Right ventricle myocardium superior (tissue), 1 donor: ENCODE measurements around the gene RGS18. TPM values are rescaled to one million over a fixed set of nuclear protein-coding genes. Genes with fewer than 3 reads are reported as not detected.
A peak's percentile ranks its signal among the peaks of the same experiment; 100 is the strongest.
"Not testable (repeated sequence)": the region's sequence is repeated elsewhere in the genome, so short reads cannot be mapped to it uniquely, and the experiment has no call there.

ENCODE experiments used
- ATAC-seq: fragments of 200-7000 bp; cut with Tn5 transposase; one replicate; pipeline ENCODE4 v1.9.1; 2020; ENCODE audit warnings: mild to moderate bottlenecking; ENCODE audit not compliant: poor library complexity
- DNase-seq: peaks from one replicate; pipeline ENCODE4 v3.0.0-alpha.2; 2020
- intact Hi-C: fragments of 100-400 bp; cut with DNase I; formaldehyde crosslinking; loops from one replicate; pipeline ENCODE4 v1.11.2; 2022
- total RNA-seq: library from RNA; stranded (reverse); fragmentation: NEBNext Ultra II Directional; extraction: Animal tissue kit (Norgen Biotek cat#: 25700); gene quantifications from one replicate; pipeline ENCODE4 v1.2.1, GENCODE V29; 2021
- donor health status: DM: no; HTN: yes; CAD: no; lungs with severe emphysema.

RGS18 gene
- total RNA-seq, 1 donor from 2014 or later, result 0.91 TPM

- DNase-seq, result no peak
- ATAC-seq, result no peak
- intact Hi-C loops, result no loop called here
Observed at GRCh38 chr1:192161976-192162375, 3.7 kb downstream of the RGS18 start.

- no peak for ATAC-seq
- intact Hi-C loops, result no loop called here
- no peak for DNase-seq
Observed at GRCh38 chr1:192162376-192162775, 4.1 kb downstream of the RGS18 start.

GRCh38 chr1:192165002-192165401 lies 6.7 kb downstream of the RGS18 start:
- intact Hi-C loops, ATAC-seq, DNase-seq: not testable (repeated sequence)

DNA sequence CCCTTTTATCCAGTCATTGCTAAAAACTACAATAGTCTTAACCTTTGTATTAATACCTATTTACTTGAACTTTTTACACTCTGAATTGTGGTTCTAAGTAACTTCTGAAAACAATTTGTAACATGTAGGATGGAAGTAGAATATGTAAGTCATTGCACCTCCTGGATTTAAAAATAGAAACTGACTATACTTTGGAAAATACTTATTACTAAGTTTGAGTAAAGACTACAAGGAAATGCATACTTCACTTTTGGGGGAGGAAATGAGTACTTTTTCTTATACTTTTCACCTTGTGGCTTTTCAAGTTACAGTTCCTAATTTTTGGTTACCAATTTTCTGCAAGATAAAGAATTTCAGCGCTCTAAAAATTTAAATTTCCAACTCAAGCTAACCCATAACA lies 8.7 kb downstream of the RGS18 start:
- ATAC-seq (no peak), DNase-seq (no peak)

DNA sequence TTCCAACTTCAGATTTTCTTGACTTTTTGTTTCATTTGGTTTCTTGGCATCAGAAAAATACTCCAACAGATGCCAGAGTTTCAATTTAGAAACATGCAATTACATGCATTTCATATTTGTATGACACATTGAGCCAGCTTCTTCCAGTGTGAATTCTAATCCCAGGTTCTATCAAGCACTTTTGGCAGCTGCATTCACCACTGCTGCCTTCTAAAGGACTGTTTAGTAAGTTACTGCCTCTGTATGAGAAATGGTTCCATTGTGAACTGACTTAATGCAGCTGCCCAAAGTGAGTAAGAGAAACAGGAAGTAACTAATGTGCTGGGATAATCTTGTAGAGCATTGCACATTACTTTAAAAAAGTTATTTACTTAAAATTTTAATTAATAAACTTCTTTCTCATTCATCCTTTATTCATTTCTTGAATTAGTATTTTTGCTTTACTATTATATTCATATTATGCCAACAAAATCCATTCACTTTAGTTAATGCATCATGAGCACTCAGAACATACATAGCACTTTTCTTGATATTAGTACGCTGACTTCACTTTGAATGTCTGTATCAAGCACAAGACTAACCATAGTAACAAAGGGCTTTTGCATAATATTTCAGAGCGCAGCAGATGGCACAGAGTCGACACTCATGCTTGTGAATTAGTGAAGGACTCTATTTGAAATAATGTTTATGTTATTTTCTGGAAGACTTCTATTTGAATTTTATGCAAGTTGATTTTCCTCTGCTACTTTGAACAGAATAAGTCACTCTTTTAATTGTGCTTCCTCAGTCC lies 9.8 kb downstream of the RGS18 start:
- DNase-seq (no peak), ATAC-seq (peak; percentile 25)
- intact Hi-C loops, result no loop called here

More for the DNA sequence above, 8.7 kb downstream of the RGS18 start:
- intact Hi-C loops, result no loop called here

- DNase-seq, result no peak
- intact Hi-C loops, result no loop called here
- no peak for ATAC-seq
Observed at GRCh38 chr1:192168964-192169363, 10.7 kb downstream of the RGS18 start.

DNA sequence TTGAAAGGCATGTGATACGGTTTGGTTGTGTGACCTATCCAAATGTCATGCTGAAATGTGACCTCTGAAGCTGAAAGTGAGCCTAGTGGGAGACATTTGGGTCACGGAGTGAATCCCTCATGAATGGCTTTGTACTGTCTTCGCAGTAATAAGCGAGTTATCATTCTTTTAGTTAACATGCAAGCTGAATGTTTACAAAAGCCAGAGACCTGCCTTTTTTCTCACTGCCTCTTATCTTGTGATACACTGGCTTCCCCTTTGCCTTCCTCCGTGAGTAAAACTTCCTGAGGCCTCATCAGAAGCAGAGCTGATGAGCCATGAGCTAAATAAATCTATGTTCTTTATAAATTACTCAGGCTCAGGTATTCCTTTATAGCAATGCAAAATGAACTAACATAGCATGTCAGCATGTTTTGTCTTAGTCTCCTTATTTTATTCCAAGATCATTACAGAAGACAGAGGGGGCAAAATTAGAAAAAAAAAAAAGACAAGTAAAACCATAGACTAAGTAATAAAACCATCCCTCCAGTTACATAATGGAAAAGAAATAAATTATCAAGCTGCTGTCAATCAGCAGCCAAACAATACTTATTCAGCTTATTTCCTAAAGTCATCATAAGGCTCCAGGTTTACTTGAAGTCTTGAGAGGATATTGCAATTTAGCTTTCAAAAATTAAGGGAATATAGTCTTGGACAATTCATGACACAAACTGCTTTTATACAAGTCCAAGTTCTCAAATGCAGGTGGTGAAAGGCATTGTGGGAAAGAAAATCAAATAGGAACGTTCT lies 12.1 kb downstream of the RGS18 start:
- no peak for ATAC-seq
- intact Hi-C loops, result no loop called here
- DNase-seq, result no peak

GRCh38 chr1:192171123-192171522 lies 12.9 kb downstream of the RGS18 start:
- intact Hi-C loops, result no loop called here

DNA sequence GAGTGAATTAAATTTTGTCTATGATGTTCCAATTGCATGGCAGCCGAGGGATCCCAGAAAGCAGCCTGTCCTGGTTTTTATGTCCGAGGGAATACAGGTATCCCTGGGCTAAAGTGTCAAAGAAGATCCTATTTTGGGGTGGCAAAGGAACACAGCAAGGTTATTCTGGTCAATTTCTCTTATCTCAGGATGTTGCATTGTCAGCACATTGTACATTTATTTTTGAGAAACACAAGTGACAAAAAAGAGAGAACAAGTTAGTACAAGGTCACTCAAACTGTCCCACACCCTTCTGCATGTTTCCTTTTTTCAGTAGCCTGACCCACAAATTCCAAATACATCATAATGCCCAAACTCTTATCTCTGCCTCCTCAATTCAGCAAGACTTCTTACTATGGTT lies 17.7 kb downstream of the RGS18 start:
- intact Hi-C loops, result no loop called here
- ATAC-seq (no peak), DNase-seq (no peak)

More at GRCh38 chr1:192171123-192171522, 12.9 kb downstream of the RGS18 start:
- DNase-seq (no peak), ATAC-seq (no peak)

DNA sequence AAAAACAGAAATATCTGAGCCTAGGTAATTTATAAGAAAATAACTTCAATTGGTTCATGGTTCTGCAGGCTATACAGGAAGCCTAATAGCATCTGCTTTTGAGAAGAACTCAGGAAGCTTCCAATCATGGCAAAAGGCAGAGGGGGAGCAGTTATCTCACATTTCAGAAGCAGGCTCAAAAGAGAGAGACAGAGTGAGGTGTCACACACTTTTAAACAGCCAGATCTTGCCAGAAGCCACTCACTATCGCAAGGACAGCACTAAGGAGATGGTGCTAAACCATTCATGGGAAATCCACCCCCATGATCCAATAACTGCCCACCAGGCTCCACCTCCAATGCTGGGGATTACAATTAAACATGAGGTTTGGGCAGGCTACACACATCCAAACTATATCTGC lies 25.5 kb downstream of the RGS18 start:
- intact Hi-C loops, result no loop called here
- ATAC-seq, result no peak
- DNase-seq, result no peak

DNA sequence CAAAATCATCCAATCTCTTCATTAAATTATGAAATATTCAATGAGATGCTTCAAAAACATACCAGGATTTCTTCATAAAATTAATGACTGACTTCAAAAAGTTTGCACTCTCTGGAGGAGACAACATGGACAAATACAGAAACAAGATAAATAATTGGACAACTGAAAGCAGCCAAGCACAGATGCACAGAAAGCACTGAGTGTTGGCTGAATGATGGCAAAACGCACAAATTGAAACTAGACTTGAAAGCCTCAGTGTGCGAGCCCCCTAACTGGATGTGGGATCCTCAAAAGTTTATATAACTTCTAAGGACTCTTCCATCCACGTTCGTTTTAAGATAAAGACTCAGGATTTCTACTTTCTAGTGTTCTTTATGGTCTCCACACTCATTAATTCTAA lies 27.9 kb downstream of the RGS18 start:
- ATAC-seq, result no peak
- intact Hi-C loops, result no loop called here
- no peak for DNase-seq

- intact Hi-C loops, result no loop called here
- ATAC-seq, result no peak
- no peak for DNase-seq
Observed at GRCh38 chr1:192190066-192190465, 31.8 kb downstream of the RGS18 start.

- intact Hi-C loops, result no loop called here
- ATAC-seq (no peak), DNase-seq (no peak)
Observed at GRCh38 chr1:192201303-192201702, 43.0 kb downstream of the RGS18 start.

DNA sequence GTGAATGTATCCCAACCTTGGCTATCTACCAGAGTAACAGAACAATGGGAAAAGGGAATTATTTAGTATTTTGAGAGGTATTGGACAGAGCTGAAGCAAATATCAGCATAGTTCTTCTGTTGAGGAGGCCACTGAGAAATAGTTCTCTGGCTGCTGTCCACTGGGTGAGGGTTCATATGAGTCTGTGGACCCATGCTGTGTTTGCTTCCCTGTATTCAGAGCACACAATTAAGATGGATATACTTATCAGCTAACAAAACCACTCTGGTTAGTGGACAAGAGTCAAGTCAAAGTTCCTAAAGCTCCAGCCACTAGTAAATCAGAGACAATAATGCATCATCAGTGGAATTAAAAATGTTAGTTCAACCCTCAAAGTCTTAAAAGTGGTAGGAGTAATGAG lies 66.1 kb downstream of the RGS18 start:
- DNase-seq, result no peak
- no peak for ATAC-seq
- intact Hi-C loops, result no loop called here

- DNase-seq (no peak), ATAC-seq (no peak)
- intact Hi-C loops, result no loop called here
Observed at GRCh38 chr1:192224846-192225245, 66.6 kb downstream of the RGS18 start.

- DNase-seq, result no peak
Observed at GRCh38 chr1:192225266-192225665, 67.0 kb downstream of the RGS18 start.

DNA sequence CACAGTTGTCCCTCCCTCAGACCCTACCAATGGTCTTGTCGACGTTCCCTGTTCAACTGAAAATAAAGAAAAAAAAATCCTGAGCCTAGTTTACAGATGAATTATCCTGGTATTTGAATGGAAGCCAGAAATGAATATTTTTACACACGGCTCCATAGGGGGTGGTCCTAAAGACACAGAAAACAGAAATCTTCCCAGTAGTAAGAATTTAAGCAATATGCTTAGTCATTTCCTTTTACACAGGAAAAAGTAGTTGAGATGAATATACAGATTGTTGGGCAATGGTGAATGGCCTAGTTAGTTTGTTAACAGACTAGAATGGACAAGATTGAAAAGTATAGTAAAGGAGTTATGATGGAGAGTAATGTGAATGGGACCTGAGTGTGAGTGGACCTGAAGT lies 67.4 kb downstream of the RGS18 start:
- ATAC-seq (no peak), DNase-seq (no peak)
- intact Hi-C loops, result no loop called here

More at GRCh38 chr1:192225266-192225665, 67.0 kb downstream of the RGS18 start:
- ATAC-seq, result no peak
- intact Hi-C loops, result no loop called here

- no peak for ATAC-seq
- no peak for DNase-seq
- intact Hi-C loops, result no loop called here
Observed at GRCh38 chr1:192227330-192227729, 69.1 kb downstream of the RGS18 start.

DNA sequence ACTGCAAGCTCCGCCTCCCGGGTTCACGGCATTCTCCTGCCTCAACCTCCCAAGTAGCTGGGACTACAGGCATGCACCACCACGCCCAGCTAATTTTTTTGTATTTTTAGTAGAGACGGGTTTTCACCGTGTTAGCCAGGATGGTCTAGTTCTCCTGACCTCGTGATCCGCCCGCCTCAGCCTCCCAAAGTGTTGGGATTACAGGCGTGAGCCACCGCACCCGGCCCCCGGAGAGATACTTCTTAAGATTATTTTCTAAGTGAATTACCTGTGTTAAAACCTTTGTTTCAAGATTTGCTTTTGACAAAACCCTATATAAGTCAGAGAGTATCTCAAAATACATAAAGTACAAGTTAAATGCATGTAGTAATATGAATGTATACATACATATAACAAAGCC lies 69.7 kb downstream of the RGS18 start:
- DNase-seq, ATAC-seq, intact Hi-C loops: not testable (repeated sequence)

- intact Hi-C loops, result no loop called here
Observed at GRCh38 chr1:192232817-192233417, 74.7 kb downstream of the RGS18 start.

More at GRCh38 chr1:192232817-192233417, 74.7 kb downstream of the RGS18 start:
- DNase-seq (no peak), ATAC-seq (no peak)
